HG03064 (cell line): Measurements from ENCODE around the gene THSD4.

Experiments
- ATAC-seq: cut with Tn5 transposase; IDR thresholded peaks from one replicate; pipeline ENCODE4 v1.9.1; 2021; ENCODE audit warnings: low read depth; ENCODE audit not compliant: unreplicated experiment

The THSD4 gene

DNA sequence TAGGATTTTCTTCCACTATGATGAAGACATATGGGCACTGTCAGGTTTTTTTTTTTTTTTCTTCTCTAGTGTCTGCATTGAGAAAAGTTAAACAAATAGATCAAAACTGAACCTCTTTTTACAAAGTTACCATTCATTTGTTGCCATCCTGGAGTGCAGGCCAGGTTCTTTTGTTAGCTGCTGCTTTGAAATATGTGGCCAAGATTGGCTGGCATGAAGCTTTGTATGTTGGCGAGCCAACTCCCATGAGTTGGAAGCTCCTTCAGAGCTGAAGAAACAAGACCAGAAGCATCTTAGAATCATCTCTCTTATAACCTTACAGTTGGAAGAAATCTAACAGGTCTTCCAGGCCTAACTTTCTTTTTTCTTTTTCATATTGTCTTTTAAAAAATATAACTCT lies 346.5 kb downstream of the THSD4 start:
- no peak for ATAC-seq

DNA sequence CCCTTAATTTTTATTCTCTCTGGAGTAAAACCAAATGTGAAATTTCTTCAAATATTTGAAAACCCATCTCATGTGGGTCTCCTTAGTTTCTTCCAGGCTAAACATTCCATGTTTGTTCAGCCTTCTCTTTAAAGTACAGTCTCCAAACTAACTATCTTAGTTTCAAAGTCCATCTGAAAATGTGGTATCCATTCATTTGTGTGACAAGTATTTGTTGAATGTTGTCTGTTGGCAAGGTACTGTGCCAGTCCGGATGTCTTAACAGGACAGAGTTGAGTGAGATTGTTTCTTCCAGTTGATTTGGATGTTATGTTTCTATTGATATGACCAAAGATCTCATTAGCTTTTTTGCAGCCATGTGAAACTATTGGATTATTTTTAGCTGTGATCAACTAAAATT lies 347.4 kb downstream of the THSD4 start:
- no peak for ATAC-seq

DNA sequence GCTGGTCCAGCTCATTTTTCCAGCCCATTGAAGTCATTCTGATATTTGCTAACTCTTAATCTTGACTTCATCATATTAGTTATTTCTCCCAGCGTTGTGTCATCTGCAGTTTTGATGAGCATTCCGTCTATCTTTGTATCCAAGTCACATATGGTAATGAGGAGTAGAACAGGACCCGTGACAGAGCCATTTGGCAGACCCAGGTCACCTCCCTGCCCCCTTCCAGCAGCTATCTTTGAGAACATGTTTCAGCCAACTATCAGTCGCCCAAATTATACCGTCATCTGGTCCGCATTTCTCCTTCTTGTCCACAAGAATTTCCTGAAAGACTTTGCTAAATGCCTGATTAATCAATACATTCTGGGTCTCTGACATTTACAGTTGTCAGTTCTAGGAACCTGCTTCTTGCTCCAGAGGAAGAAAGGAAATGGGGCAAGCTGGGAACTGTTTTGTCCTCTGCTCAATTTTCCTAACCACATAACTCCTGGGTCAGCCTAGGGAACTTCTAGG lies 347.9 kb downstream of the THSD4 start:
- no peak for ATAC-seq

DNA sequence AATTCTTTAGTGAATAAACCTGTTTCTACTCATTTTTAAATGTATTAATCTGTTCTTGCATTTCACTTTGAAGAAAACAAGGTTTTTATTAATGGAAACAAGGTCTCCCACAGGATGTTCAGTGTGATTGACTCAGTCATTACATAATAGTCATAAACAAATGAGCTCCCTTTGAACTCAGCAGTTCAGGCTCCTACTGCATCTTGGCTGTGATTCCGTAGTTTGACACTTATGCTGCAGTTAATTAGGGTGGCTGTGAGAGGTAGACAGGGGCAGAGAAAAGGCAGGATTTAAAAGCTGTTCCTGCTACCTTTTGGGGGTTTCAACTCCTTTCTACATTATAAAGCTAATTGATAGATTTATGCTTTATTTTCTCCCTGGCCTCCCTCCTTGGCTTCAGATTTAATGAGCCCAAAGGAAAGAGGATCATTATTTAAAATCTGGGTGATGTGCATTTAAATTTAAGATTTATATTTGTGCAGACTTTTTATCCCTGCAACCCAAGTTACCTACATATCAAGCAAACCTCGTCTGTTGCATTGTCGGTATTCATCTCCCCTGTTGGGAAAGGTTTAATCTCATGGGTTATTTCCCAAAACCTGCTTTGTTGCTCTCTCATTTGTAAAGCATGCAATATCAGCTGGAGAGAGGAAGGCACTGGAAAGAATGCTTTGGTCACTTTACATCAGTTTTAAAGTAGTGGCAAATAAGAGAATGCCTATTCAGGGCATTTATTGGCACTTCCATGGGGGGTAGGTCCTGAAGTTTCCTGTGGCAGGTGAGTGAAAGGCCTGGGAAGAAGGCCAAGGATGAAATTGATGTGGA lies 350.1 kb downstream of the THSD4 start:
- no peak for ATAC-seq

DNA sequence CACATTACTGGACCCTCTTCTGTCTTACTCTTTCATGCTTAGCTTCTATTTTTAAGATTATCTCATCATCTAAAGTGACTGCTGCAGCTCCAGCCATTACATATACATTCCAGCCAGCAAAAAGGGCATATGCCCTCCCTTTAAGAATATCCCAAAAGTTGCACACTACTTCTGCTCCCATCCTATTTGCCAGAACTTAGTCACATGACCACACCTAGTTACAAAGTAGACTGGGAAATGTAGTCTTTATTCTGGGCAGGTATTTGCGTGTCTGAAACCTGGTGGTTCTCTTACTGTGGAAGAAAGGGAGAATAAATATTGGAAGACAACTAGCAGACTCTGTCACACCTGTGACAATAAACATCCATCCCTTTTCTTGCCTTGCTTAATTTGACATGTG lies 353.4 kb downstream of the THSD4 start:
- ATAC-seq = no peak

DNA sequence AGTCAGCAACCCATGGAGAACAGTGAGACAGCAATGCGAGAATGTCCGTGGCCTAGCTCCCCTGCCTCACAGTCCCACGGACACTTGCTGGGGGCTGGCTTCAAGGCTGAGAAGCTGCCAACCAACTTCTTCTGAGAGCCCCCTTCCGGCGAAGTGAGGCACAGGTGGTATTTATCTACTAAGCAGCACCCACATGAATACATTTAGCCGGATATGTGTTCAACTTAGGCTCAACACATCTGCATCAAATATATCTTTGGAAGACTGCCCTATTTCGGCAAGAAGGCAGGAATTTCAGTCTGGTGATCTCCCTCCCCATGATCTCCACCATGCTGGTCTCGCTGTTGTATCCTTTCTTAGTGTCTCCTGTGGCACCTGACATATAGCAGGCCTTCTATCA lies 354.1 kb downstream of the THSD4 start:
- ATAC-seq = no peak

DNA sequence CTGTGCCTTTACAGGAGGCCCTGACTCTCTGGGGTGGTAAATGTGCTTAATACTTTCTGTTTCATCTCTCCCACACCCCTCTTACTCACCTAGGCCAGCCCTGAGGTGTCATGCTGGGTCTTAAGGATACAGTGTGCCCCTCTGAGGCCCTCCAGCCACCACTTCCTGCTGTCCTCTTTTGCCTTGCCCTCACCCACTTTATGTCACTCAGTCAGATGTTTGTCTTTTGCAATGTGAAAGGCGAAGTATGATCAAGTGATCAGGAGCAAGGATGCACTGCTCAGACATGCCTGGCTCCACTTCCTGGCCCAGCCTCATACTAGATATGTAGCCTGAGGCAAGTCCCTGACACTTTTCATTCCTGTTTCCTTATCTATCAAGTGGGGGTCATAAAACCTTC lies 356.1 kb downstream of the THSD4 start:
- no peak for ATAC-seq

DNA sequence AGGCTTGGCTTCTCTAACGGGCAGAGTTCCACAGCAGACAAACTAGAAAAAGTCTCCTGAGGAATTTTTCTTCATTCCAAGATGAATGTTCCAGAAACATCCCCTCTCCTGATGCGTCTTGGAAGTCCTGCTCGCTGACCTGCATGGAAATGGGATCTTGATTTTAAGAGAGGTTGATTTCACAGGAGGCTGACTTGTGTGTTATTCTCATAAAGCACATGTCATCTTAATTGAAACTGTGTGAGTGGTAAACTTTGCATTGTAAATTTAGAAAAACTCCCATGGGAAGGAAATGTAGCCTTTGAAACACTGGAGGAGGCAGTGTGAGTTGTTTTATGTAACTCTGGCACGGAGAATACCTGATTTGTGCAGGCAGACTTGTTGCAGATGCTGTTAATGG lies 357.3 kb downstream of the THSD4 start:
- ATAC-seq = no peak

DNA sequence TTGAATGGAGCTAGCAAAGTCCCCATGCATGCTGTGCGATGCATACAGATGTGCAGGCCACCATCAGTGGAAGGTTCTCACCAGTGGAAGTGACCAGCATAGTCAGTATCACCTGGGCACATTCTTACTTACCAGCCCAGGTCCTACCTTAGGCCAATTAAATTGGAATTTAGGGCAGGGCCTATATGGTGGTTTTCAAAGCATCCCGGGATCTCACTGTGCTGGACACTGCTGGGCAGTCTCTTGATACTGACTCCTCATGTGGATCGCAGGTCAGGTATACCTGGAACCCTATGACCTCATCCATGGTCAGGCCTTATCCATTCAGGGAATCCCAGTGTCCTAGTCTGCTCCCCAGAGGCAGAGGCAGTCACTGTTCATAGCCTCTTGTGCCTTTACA lies 358.5 kb downstream of the THSD4 start:
- ATAC-seq = no peak

DNA sequence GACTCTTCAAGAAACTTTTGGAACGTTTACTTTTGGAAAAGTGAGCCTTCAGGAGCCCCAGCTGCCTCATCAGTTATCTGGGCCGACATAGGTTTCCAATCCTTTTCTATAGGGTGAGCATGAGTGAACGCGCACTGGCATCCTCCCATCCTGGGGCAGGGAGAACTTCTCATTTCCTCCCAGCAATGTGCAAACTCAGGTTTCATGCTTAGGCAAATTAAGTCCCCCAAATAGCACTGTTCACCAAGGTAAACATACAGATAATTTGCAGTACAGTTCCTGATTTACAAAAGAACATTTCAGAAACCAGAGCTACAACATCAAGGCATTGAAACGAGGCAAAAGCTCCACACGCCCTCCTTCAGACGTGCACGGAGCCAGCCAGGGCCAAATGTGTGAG lies 361.6 kb downstream of the THSD4 start:
- no peak for ATAC-seq

DNA sequence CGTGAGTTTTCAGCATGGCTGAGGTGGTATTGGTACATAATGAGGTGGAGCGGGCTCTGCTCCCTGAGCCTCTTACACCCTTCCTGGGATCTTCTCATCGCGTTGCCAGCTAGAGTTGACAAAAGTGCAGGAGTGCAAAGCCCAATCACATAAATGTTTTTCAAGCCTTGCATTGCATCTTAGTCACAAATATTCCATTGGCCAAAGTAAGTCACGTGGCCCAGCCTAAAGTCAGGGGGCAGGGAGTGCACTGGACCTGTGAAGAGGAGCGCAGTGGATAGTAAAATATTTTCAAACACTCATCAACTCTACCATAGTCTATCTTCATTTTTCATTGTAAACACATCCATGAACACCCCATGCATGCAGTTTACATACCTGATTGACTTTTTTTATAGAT lies 365.3 kb downstream of the THSD4 start:
- no peak for ATAC-seq

DNA sequence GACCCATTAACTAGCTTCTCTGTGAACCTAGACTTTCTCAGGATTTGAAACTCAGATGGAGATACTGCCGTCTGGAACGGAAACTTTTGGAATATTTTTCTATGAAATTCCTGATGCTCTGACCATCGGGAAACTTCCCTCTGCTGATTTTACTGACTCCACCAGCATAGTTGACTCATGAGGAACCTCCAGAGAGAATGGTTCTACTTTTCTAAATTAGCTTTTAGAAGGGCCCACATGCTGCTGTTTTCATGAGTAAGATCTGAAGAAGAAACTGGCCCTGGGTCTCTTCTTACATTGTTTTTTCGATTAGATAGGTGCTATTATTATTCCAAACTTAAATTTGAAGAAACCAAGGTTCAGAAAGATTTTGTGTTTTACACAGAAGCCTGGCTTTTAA lies 368.8 kb downstream of the THSD4 start:
- no peak for ATAC-seq

DNA sequence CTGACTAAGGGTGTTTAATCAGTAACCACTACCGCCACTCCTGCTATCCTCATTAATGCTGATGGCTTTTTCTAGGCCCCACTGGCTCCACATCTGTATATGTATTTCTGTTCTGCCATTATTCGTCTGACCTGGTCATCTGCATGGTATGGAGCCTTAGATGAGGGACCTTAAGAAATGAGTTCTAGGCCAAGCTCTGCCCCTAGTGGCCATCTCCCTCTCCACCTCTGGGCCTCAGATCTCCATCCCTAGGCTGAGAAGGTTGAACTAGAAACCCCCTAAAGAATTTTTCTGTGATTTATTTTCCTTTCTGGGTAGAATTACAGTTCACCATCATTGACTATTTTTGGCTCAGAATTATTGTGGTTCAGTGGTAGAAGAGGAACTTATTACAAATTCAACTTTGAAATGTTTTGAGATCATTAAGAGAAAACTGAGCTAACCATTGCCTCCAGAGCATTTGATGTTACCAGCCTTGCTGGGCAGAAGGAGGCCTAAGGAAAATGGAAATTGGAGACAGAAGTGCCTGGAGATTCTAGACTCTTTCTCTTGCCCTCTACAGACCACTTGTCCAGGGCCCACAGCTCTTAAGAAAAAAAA lies 369.9 kb downstream of the THSD4 start:
- no peak for ATAC-seq

DNA sequence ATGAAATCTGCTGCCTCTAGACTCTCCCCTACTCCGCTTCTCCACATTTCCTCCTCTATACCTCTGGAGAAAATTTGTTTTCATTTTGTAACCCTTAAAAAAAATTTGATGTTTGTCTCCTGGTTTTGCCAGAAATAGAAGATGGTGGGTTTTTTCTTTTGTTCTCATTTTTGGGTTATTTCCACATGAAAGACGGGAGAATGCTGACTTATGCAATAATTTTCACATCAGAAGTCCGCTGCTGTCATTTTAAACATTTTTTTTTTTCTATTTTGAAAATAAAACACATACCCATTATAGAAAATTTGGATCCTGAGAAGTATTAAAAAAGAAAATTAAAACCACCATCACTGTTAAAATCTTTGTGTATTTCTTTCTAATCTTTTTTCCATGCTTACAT lies 374.3 kb downstream of the THSD4 start:
- no peak for ATAC-seq

DNA sequence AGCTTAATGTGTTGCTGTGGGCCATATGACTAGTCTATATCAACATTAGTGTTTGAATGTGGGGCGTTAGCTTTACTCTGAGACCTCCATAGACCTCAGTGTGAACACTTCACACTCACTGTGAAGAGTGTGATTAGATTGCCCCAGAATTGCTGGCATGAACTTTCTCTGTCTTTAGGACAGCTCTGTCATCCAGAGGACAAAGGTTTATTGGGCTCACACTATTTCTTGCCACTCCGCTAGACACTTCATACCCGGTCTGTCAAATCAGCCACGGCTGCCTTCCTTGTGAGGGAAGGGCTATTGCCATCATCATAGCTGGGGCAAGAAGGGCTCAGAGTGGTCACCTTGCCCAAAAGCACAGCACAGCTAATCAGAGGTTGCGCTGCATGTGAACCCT lies 378.3 kb downstream of the THSD4 start:
- ATAC-seq = no peak

DNA sequence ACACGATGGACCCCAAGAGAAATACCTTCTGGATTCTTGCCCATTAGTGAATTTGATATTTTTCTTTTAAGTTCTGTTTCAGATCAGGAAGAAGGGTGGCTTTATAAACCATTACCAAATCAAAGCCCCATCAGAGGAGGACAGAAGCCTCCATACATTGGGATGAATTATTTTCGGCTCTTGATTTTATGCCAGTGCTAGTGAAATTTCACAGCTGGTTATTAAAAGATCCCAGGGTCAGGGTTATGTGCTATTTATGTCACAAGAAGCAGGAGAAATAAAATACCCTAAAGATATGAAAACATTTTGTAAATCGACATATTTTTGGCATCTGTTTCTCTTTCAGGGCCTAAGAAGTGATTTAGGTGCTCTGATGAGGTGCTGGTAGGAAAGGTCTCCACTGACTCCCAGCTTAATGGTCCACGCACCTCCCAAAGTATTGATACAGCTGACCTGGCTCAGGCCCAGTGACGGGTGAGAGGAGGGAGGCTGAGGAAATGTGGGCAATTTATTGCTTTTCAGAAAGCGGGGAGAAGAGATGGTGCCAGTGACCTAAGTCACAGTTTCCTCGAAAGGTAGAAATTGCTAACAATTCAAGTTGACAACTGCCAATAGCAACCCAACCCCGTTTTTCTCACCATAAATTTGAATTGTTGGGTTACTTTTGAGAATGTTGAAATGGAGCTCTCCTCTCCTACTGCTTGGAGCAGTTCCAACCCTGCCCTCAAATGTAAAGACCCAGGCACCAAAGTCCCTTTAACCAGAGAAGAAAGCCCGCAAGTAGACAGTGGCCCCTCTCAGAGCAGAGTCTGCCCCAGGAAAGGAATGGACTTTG lies 379.5 kb downstream of the THSD4 start:
- no peak for ATAC-seq

DNA sequence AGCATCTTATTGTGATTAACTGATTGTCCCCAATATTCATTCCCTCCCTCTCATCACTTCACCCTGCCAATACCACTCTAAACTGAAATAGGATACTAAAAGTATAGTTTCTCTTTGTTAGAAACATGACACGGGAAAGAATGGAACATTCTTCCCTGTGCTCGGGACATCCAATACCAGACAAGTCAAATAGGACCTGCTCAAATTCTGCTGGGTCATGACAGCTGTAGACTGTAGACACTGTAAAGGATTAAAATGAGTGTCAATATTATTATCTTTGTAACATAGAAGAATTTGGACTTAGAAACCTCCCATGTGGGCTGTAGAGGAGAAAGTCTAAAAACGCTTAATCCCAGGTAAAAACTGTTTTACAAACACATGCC lies 380.1 kb downstream of the THSD4 start:
- no peak for ATAC-seq

DNA sequence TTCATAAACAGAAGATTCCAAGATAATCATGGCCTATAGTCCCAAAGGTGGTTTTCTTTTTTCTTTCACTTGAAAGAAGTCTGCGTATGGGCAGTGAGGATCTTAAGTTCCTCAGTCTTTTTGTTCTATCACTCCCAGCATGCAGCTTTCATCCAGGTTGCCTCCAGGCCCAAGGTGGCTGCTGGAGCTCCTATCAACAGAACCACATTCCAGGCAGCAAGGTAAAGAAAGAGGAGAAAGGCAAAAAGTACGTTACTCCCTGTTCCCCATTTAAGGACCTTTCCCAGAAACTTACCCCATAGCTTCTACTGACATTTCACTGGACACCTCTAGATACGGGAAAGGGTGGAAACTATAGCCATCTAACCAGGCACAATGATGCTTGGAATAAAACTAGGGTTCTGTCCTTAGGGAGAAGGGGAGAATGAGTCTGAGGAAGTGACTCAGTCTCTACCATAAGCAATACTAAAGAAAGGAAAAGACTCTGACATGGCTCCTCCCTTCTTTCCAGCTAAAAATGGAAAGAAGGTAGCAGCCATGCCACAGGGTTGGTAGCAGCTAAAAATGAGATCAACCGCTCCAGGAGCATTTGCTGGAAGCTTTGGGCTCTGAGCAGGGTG lies 381.2 kb downstream of the THSD4 start:
- ATAC-seq = no peak

DNA sequence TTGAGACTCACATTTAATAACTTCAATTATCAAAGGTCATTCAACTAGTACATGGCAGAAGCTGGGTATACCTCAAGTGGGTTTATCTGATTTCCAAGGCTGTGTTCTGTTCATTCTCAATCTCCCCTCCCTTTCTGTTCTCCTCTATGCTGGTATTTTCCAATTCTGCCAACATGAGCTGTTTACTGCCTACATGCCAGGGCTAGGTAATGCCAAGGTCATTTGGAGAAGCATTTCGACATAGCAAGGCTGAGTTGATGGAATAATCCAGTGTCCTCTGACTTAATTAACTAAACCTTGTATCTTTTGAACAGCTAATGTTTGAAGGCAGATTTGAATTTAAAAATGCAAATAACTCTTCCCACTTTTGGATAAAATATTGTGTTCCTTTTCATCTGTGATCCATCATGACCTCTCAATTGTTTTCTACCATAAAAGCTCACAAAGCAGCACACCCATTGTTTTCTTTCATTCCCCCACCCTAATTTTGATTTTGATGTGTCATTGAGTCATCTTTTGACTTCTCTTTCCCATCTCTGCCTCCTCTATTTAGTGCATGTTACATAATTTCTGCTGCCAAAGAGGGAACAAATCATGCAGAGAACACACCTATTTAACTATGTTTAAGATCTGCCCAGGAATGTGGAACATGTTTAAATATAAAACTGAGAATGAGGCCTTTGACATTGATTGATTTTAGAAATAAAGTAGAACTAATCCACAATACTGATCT lies 386.2 kb downstream of the THSD4 start:
- ATAC-seq = no peak

DNA sequence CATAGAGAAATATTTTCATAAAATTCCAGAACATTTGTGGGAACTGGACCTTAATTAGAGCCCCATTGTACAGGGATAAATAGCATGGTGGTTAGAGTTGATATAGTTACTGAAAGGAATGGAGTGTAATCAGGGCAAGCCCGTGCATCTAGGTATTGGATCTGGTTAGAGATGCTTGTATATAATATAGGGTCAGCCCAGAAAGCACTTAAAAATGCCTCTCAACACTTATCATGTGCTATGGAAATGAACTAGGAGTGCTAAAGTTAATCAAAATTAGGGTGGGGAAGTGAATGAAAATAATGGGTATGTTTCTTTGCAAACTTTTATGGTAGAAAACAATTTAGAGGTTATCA lies 386.8 kb downstream of the THSD4 start:
- ATAC-seq = no peak
